Stimulated activated CD4-positive, alpha-beta T cell treated with anti-CD3 and anti-CD28 coated beads, Interleukin-4, amount 100 ng/mL, for 4 hours (primary cell): ENCODE measurements around the gene DEFB116.
"Not testable (repeated sequence)": the region's sequence is repeated elsewhere in the genome, so short reads cannot be mapped to it uniquely, and the experiment has no call there.

Source experiments
- DNase-seq, 2 experiments: peaks; one replicate each; pipeline ENCODE4 v3.0.0-alpha.2; 2020

The DEFB116 gene

GRCh38 chr20:31308535-31309162 lies at the start of gene DEFB116:
Gene DEFB116 (minus strand): TSS chr20:31308585. CDS start chr20:31308585, 0 bp downstream.
- DNase-seq = no peak

- no peak for DNase-seq
Observed at GRCh38 chr20:31355981-31356380, 47.6 kb upstream of the DEFB116 start.

DNA sequence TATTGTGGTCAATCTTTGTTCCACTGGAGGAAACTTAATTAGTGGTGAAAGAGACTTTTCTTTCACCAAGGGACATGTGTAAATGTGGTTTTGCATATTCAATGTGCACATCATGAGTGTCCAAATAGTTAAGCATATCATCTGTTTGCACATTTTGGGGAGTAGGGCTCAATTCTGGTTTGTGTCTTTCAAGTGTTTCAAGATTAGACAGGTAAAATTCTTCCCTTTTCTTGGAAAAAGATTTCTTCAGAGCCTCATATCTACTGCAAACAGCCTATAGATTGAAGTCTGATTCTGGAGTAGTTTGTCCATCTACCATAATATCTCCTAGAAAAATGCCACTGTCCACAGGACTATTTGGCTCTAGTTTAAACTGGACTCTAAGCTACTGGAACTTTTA lies 33.1 kb upstream of the DEFB116 start:
- DNase-seq = no peak

- no peak for DNase-seq
Observed at GRCh38 chr20:31330893-31331292, 22.5 kb upstream of the DEFB116 start.

GRCh38 chr20:31322504-31322903 lies 14.1 kb upstream of the DEFB116 start:
- DNase-seq = no peak

DNA sequence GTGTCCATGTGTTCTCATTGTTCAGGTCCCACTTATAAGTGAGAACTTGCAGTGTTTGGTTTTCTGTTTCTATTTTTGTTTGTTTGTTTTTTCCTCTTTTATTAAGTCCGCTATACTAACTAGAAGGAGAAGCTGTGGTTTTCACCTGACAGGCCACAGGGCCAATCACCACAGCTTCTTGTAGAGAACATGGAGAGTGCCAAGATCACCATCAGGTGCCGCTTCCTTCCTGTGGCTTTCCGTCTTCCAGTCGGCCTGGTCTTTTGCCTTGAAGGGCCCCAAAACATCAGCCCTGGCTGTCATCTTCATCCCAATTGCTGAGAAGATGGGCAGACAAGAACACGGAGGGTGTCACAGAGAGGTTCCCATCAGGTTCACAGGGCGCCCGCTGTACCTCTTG lies 23.4 kb downstream of the DEFB116 start:
- DNase-seq = not testable (repeated sequence)

GRCh38 chr20:31278178-31278577 lies 30.2 kb downstream of the DEFB116 start:
- no peak for DNase-seq

GRCh38 chr20:31274441-31274840 lies 33.9 kb downstream of the DEFB116 start:
- DNase-seq = no peak

DNA sequence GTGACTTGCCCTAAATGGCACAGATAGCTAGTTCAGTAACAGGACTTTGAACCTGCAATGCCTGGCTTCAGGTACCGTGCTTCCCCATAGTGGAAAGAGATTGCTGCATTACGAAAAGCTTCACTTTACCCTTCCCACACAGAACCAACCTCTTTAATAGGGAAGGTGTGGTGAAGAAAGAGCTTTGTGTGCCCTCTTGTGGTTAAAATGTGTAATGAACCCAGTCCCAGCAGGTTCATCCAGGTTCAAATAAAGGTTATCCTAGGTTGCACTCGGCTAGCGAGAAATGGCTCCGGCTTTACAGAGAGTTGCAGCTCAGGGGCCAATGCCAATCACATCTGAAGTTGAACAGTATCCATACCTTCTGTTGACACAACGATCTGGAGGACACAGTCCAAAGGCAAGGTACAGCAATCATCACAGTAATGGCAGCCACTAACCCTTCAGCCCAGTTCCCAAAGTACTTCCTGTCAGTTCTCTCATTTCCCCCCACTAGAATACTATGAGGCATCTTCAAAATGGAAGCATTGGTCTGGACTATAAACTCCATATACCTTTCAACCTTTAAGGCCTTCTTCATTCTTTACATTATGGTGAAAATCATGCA lies 48.0 kb downstream of the DEFB116 start:
- DNase-seq = no peak

- no peak for DNase-seq
Observed at GRCh38 chr20:31257364-31257763, 51.0 kb downstream of the DEFB116 start, which contains the start of gene DEFB115. Gene DEFB115 (plus strand): TSS chr20:31257664. CDS start chr20:31257664, 0 bp downstream.

DNA sequence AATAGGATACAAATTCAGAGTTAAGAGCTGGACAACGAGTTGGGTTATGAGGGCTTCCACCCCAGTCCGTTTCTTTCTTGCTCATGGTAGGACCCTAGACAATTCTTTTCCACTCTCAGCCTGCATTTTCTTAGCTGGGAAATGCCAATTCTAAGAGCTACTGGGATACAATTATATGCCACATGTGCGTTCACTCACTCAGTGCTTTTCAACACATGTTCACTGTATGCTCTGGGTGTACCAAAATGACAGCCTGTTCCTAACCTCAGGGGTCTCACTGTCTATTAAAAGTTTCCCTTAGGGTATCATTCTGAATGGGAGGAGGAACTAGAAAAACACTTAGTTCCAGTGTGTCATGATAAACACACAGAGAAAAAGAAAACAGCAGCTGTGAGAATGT lies 51.4 kb downstream of the DEFB116 start:
- no peak for DNase-seq
